ENCODE measurements around the gene CFAP77. TPM values are rescaled to one million over a fixed set of nuclear protein-coding genes. Genes with fewer than 3 reads are reported as not detected.

CFAP77 gene
- total RNA-seq, 2 donors from 2014 or later: 3.3 to 8.6 TPM

GRCh38 chr9:132497731-132498130, 87.7 kb downstream of the CFAP77 start:
- Histone ChIP-seq H3K27ac (no peak overlapping the region), H3K9me3 (no peaks in the 10 kb centered on the region), H3K36me3 (no peaks in the 10 kb centered on the region), H3K4me3 (no peak overlapping the region), H3K27me3 (no peaks in the 10 kb centered on the region), H3K4me1 (no peaks in the 10 kb centered on the region)
- DNase-seq (ENCODE audit: low spot score): no peak
- TF ChIP-seq CTCF (IDR thresholded peaks at IDR 0.05): no peak

- Histone ChIP-seq H3K27ac (no peak overlapping the region), H3K4me3 (no peak overlapping the region), H3K36me3 (no peaks in the 10 kb centered on the region), H3K27me3 (no peaks in the 10 kb centered on the region), H3K9me3 (no peaks in the 10 kb centered on the region), H3K4me1 (no peaks in the 10 kb centered on the region)
- no peak for TF ChIP-seq CTCF (IDR thresholded peaks at IDR 0.05)
- no peak for DNase-seq (ENCODE audit: low spot score)
Measured at GRCh38 chr9:132498531-132499210, 88.7 kb downstream of the CFAP77 start.

- no peaks in the 10 kb centered on the region for H3K36me3 ChIP-seq
- H3K9me3 ChIP-seq: no peaks in the 10 kb centered on the region
- no peak for DNase-seq (ENCODE audit: low spot score)
- no peak overlapping the region for H3K27ac ChIP-seq
- H3K4me3 ChIP-seq: no peak overlapping the region
- H3K27me3 ChIP-seq: no peaks in the 10 kb centered on the region
- TF ChIP-seq CTCF (IDR thresholded peaks at IDR 0.05): no peak
- no peaks in the 10 kb centered on the region for H3K4me1 ChIP-seq
Measured at GRCh38 chr9:132499251-132499650, 89.2 kb downstream of the CFAP77 start.

GRCh38 chr9:132500193-132500592, 90.2 kb downstream of the CFAP77 start:
- Histone ChIP-seq H3K27me3 (no peaks in the 10 kb centered on the region), H3K4me3 (no peak overlapping the region), H3K4me1 (no peaks in the 10 kb centered on the region), H3K27ac (no peak overlapping the region), H3K36me3 (no peaks in the 10 kb centered on the region), H3K9me3 (no peaks in the 10 kb centered on the region)
- TF ChIP-seq CTCF (IDR thresholded peaks at IDR 0.05): no peak
- DNase-seq (ENCODE audit: low spot score): no peak

GRCh38 chr9:132502480-132502879, 92.5 kb downstream of the CFAP77 start:
- no peak for TF ChIP-seq CTCF (IDR thresholded peaks at IDR 0.05)
- Histone ChIP-seq H3K4me1 (no peaks in the 10 kb centered on the region), H3K27ac (no peak overlapping the region), H3K36me3 (no peaks in the 10 kb centered on the region), H3K4me3 (no peak overlapping the region), H3K27me3 (no peaks in the 10 kb centered on the region), H3K9me3 (no peaks in the 10 kb centered on the region)
- no peak for DNase-seq (ENCODE audit: low spot score)

- TF ChIP-seq CTCF (IDR thresholded peaks at IDR 0.05): no peak
- Histone ChIP-seq H3K27me3 (no peaks in the 10 kb centered on the region), H3K27ac (no peak overlapping the region), H3K4me3 (no peak overlapping the region), H3K4me1 (no peaks in the 10 kb centered on the region), H3K36me3 (no peaks in the 10 kb centered on the region), H3K9me3 (no peaks in the 10 kb centered on the region)
- DNase-seq (ENCODE audit: low spot score): no peak
Measured at GRCh38 chr9:132503116-132503515, 93.1 kb downstream of the CFAP77 start.
